GM06990 (cell line): ENCODE results near the gene ZFP36L1.

Source experiments
- DNase-seq: peaks from one replicate; pipeline ENCODE4 v3.0.0-alpha.2; 2011; ENCODE audit not compliant: insufficient read length; ENCODE audit errors: extremely low read depth
- H3K27me3 ChIP-seq: replicated peaks from 2 replicates; pipeline ENCODE4 v1.6.0; 2011; ENCODE audit warnings: low read length; ENCODE audit not compliant: control insufficient read depth, insufficient read depth
- H3K36me3 ChIP-seq: 2 replicates; pipeline ENCODE4 v1.5.1; 2011; ENCODE audit warnings: low read length; ENCODE audit not compliant: control insufficient read depth, insufficient read depth
- H3K4me3 ChIP-seq: replicated peaks from 2 replicates; pipeline ENCODE4 v1.5.1; 2011; ENCODE audit warnings: low read depth, mild to moderate bottlenecking, control low read depth, low read length
- CTCF ChIP-seq: IDR thresholded peaks from 2 replicates; pipeline ENCODE4 v1.5.1; 2011; ENCODE audit warnings: low read length, control low read depth, mild to moderate bottlenecking, inconsistent platforms; ENCODE audit not compliant: insufficient read depth, poor library complexity, severe bottlenecking

ZFP36L1 gene

GRCh38 chr14:68785534-68786490, 7.1 kb downstream of the ZFP36L1 start:
- TF ChIP-seq CTCF = no peak
- no peaks in the 10 kb centered on the region for H3K27me3 ChIP-seq
- peaks cover 16% of the 10 kb centered on the region for H3K36me3 ChIP-seq
- H3K4me3 ChIP-seq = no peak overlapping the region
- DNase-seq = no peak

GRCh38 chr14:68784978-68785533, 7.8 kb downstream of the ZFP36L1 start:
- no peak overlapping the region for H3K4me3 ChIP-seq
- H3K36me3 ChIP-seq = peaks cover 13% of the 10 kb centered on the region
- no peaks in the 10 kb centered on the region for H3K27me3 ChIP-seq
- TF ChIP-seq CTCF = no peak
- no peak for DNase-seq

- Histone ChIP-seq H3K4me3 (no peak overlapping the region), H3K36me3 (peaks cover 6% of the 10 kb centered on the region), H3K27me3 (no peaks in the 10 kb centered on the region)
- DNase-seq = peak; percentile 43
- no peak for TF ChIP-seq CTCF
These were observed 8.5 kb downstream of the ZFP36L1 start for GRCh38 chr14:68784226-68784910.

- H3K27me3 ChIP-seq = no peaks in the 10 kb centered on the region
- H3K4me3 ChIP-seq = no peak overlapping the region
- DNase-seq = no peak
- TF ChIP-seq CTCF = no peak
- peaks cover 3% of the 10 kb centered on the region; the same call in 1 of the 2 replicates for H3K36me3 ChIP-seq
These were observed 9.2 kb downstream of the ZFP36L1 start for GRCh38 chr14:68783408-68784225.

- DNase-seq = no peak
- Histone ChIP-seq H3K4me3 (no peak overlapping the region), H3K36me3 (peaks cover 2% of the 10 kb centered on the region; the same call in 1 of the 2 replicates), H3K27me3 (no peaks in the 10 kb centered on the region)
- TF ChIP-seq CTCF = no peak
These were observed 10.5 kb downstream of the ZFP36L1 start for GRCh38 chr14:68782091-68782981.
